HCT116 (cell line): ENCODE measurements around the gene VPS11.
"Not testable (repeated sequence)": the region's sequence is repeated elsewhere in the genome, so short reads cannot be mapped to it uniquely, and the experiment has no call there.

Source experiments
- CTCF ChIP-seq, 3 experiments: fragments of 200-600 bp in 1 of 3; sonication (generic) in 1 of 3; IDR thresholded peaks in 2 of 3; conservative IDR thresholded peaks in 1 of 3; 2 replicates each; pipeline ENCODE4 v1.5.1; 2012 to 2017; ENCODE audit warnings: low read depth in 2 of 3, low read length in 2 of 3, antibody characterized with exemption in 1 of 3, borderline replicate concordance in 1 of 3, control low read depth in 1 of 3, mild to moderate bottlenecking in 1 of 3, mixed read lengths in 1 of 3, mixed run types in 1 of 3, moderate library complexity in 1 of 3; ENCODE audit not compliant: insufficient read depth in 1 of 3
- POLR2A ChIP-seq: IDR thresholded peaks from 2 replicates; pipeline ENCODE4 v1.7.0; 2011; ENCODE audit warnings: borderline replicate concordance; ENCODE audit not compliant: insufficient read depth, insufficient read length; ENCODE audit errors: extremely low read depth
- POLR2AphosphoS5 ChIP-seq: IDR thresholded peaks from 2 replicates; pipeline ENCODE4 v1.6.1; 2011; ENCODE audit warnings: mild to moderate bottlenecking, low read depth, low read length, moderate library complexity
- ZNF274 ChIP-seq: fragments of 200-500 bp; sonication (Bioruptor generic); IDR thresholded peaks from 2 replicates; pipeline ENCODE4 v1.6.1; 2014; ENCODE audit warnings: mild to moderate bottlenecking, low read depth, low read length, inconsistent platforms

- not testable (repeated sequence) for TF ChIP-seq CTCF (IDR thresholded peaks at IDR 0.05 in 2 of 3, conservative IDR thresholded peaks at IDR 0.05 in 1 of 3; ENCODE audit: borderline replicate concordance in 1 of 3, insufficient read depth in 1 of 3, low read depth in 2 of 3, low read length in 2 of 3); ZNF274; POLR2A; POLR2AphosphoS5
These were observed 35.6 kb downstream of the VPS11 start for GRCh38 chr11:119103161-119103664.
